Parathyroid adenoma (tissue), 2 donors: Measurements from ENCODE around the gene ABCF2.

Experiments used
- H2AFZ ChIP-seq: fragments of 300-600 bp; sonication (generic); one replicate; pipeline ENCODE4 v1.7.0; 2017; ENCODE audit warnings: antibody characterized with exemption, mild to moderate bottlenecking
- H3K27ac ChIP-seq: fragments of 300-600 bp; sonication (generic); one replicate; pipeline ENCODE4 v1.7.0; 2017
- H3K27me3 ChIP-seq: fragments of 300-600 bp; sonication (generic); one replicate; pipeline ENCODE4 v1.7.0; 2017; ENCODE audit warnings: low read length; ENCODE audit not compliant: control insufficient read depth, insufficient read depth
- H3K36me3 ChIP-seq: fragments of 300-600 bp; sonication (generic); one replicate; pipeline ENCODE4 v1.7.0; 2017; ENCODE audit warnings: low read length; ENCODE audit not compliant: control insufficient read depth, insufficient read depth
- H3K4me1 ChIP-seq: fragments of 300-600 bp; sonication (generic); one replicate; pipeline ENCODE4 v1.7.0; 2017; ENCODE audit warnings: control low read depth
- H3K4me2 ChIP-seq: fragments of 300-600 bp; sonication (generic); one replicate; pipeline ENCODE4 v1.7.0; 2017; ENCODE audit warnings: low read length
- H3K4me3 ChIP-seq: fragments of 300-600 bp; sonication (generic); one replicate; pipeline ENCODE4 v1.7.0; 2017; ENCODE audit warnings: low read depth, low read length
- H3K79me2 ChIP-seq: fragments of 300-600 bp; sonication (generic); one replicate; pipeline ENCODE4 v1.7.0; 2017; ENCODE audit warnings: control low read depth
- H3K9ac ChIP-seq: fragments of 300-600 bp; sonication (generic); one replicate; pipeline ENCODE4 v1.7.0; 2017; ENCODE audit warnings: mild to moderate bottlenecking
- H3K9me3 ChIP-seq: fragments of 300-600 bp; sonication (generic); one replicate; pipeline ENCODE4 v1.7.0; 2017; ENCODE audit warnings: low read length; ENCODE audit not compliant: control insufficient read depth
- TF ChIP-seq, protein P1 (sequence below): fragments of 300-600 bp; sonication (generic); IDR thresholded peaks from one replicate; pipeline ENCODE4 v1.7.0; 2017; ENCODE audit warnings: antibody characterized with exemption, mild to moderate bottlenecking
- donor health status: primary hyperparathyroidism.

ABCF2 gene

DNA sequence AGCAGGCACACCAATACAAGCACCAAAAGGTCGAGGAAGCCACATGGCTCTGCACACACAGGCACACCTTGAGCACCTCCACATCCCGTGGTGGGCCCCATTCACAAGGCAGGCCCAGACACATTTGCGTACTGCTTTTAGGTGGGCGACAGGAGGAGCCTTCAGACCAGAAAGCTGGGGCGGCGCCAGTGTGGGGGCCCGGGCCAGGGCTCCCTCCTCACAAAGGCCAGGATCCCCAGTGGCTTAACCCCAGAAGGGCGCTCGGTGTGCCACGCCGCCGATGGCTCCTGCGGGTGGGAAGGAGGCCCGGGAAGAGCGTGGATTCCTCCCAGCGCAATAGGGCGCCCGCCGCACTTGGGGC is 24.3 kb upstream of the ABCF2 start:
- Histone ChIP-seq H3K79me2 (no peaks in the 10 kb centered on the region), H3K27me3 (no peaks in the 10 kb centered on the region), H3K9ac (peak overlapping the region; percentile 3), H2AFZ (peak overlapping the region; percentile 80), H3K9me3 (no peaks in the 10 kb centered on the region), H3K4me3 (peak overlapping the region; percentile 74), H3K4me2 (peak overlapping the region; percentile 98), H3K27ac (peak overlapping the region; percentile 89), H3K36me3 (no peaks in the 10 kb centered on the region), H3K4me1 (peaks cover 33% of the 10 kb centered on the region)
- TF ChIP-seq, protein P1, sequence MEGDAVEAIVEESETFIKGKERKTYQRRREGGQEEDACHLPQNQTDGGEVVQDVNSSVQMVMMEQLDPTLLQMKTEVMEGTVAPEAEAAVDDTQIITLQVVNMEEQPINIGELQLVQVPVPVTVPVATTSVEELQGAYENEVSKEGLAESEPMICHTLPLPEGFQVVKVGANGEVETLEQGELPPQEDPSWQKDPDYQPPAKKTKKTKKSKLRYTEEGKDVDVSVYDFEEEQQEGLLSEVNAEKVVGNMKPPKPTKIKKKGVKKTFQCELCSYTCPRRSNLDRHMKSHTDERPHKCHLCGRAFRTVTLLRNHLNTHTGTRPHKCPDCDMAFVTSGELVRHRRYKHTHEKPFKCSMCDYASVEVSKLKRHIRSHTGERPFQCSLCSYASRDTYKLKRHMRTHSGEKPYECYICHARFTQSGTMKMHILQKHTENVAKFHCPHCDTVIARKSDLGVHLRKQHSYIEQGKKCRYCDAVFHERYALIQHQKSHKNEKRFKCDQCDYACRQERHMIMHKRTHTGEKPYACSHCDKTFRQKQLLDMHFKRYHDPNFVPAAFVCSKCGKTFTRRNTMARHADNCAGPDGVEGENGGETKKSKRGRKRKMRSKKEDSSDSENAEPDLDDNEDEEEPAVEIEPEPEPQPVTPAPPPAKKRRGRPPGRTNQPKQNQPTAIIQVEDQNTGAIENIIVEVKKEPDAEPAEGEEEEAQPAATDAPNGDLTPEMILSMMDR, result no peak

DNA sequence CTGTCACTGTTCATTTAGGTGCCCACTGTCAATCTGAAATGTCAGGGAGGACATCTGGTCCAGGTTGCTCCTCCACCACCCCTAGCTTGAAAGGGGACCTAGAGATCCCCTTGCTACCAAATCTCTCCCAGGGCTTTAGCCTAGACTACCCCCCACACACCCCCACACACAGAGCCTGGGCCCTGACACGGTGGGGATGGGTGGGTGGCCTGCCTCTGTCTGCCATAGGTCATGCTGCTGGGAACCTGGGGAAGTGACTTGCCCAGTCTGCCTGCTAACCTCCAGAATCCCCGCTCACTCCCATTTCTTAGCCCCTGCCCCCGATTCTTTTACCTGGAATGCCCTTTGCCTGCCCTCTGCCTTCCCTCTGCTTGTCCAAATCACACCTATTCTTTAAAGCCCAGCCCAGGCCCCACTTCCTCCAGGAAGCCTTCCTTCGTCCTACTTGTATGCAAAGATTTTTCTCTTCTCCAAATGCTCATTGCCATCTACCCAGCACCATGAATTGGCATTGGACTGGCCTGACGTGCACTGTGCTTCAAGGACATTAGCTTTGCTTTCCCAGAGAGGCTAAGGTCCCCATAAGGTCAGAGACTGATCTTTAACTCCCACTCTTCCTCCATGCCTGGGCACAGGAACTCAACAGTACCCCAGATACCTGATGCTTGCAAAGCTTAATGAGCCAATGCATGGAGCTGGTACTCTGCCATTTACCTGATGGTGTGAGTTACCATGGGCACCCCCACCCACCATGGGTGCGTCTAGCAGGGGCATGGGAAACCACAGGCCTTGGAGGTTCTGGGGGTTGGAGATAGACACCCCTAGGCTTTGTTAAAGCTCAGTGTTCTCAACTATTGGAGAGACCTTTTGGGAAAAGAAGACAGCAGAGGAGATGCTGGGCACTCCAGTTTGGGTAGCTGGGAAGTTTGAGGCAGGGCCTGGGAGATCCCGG is 23.5 kb upstream of the ABCF2 start:
- Histone ChIP-seq H3K4me3 (peak overlapping the region; percentile 74), H3K9ac (no peak overlapping the region), H3K27me3 (no peaks in the 10 kb centered on the region), H3K36me3 (no peaks in the 10 kb centered on the region), H3K4me1 (peaks cover 33% of the 10 kb centered on the region), H2AFZ (peak overlapping the region; percentile 80), H3K9me3 (no peaks in the 10 kb centered on the region), H3K4me2 (peak overlapping the region; percentile 98), H3K27ac (peak overlapping the region; percentile 89), H3K79me2 (no peaks in the 10 kb centered on the region)
- TF ChIP-seq, protein P1, result no peak

DNA sequence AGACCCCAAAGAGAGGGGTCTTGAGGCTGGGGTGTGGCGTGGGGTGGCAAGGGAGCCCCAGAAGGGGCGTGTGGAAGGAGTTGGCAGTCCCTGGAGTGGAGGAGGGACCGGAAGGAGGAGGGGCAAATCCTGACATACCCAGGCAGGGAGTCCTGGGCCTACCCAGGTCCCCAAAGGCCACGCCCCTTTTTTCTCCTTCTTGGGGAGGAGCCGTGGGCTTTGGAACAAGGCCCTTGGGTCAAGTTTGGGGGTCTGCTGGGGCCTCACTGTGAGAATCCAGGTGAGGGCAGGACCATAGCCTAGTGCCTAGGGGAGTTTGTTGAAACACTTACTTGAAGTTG is 22.7 kb upstream of the ABCF2 start:
- TF ChIP-seq, protein P1, result no peak

GRCh38 chr7:151249034-151249731 is 22.2 kb upstream of the ABCF2 start:
- H3K27me3 ChIP-seq, result no peaks in the 10 kb centered on the region
- peak overlapping the region; percentile 74 for H3K4me3 ChIP-seq
- peak overlapping the region; percentile 90 for H2AFZ ChIP-seq
- no peak overlapping the region for H3K9ac ChIP-seq
- no peaks in the 10 kb centered on the region for H3K79me2 ChIP-seq
- H3K4me1 ChIP-seq, result peaks cover 35% of the 10 kb centered on the region
- TF ChIP-seq, protein P1, result no peak
- peak overlapping the region; percentile 95 for H3K4me2 ChIP-seq
- no peaks in the 10 kb centered on the region for H3K36me3 ChIP-seq
- H3K9me3 ChIP-seq, result no peaks in the 10 kb centered on the region
- peak overlapping the region; percentile 89 for H3K27ac ChIP-seq

More for the DNA sequence above, 22.7 kb upstream of the ABCF2 start:
- Histone ChIP-seq H3K27ac (peak overlapping the region; percentile 89), H3K79me2 (no peaks in the 10 kb centered on the region), H3K4me1 (peaks cover 34% of the 10 kb centered on the region), H3K9me3 (no peaks in the 10 kb centered on the region), H3K27me3 (no peaks in the 10 kb centered on the region), H3K9ac (no peak overlapping the region), H2AFZ (peak overlapping the region; percentile 90), H3K36me3 (no peaks in the 10 kb centered on the region), H3K4me2 (peak overlapping the region; percentile 95), H3K4me3 (peak overlapping the region; percentile 74)
